Neural progenitor cell (in vitro differentiated cells): ENCODE results near the gene NUDT4B.
"Not testable (repeated sequence)": the region's sequence is repeated elsewhere in the genome, so short reads cannot be mapped to it uniquely, and the experiment has no call there.

ENCODE experiments used
- CTCF ChIP-seq: fragments of 200-600 bp; sonication (generic); IDR thresholded peaks from 2 replicates; pipeline ENCODE4 v1.5.1; 2017; ENCODE audit warnings: antibody characterized with exemption, mild to moderate bottlenecking
- EZH2 ChIP-seq: fragments of 200-600 bp; sonication (generic); IDR thresholded peaks from 2 replicates; pipeline ENCODE4 v1.6.1; 2017; ENCODE audit warnings: antibody characterized with exemption, mild to moderate bottlenecking, moderate library complexity

- not testable (repeated sequence) for TF ChIP-seq EZH2, CTCF
Observed at GRCh38 chr1:148733585-148734310, 14.8 kb upstream of the NUDT4B start.
